ENCODE data around the gene FBXW7. TPM values are rescaled to one million over a fixed set of nuclear protein-coding genes. Genes with fewer than 3 reads are reported as not detected.
A peak's percentile ranks its signal among the peaks of the same experiment; 100 is the strongest.

The FBXW7 gene
- total and polyA plus RNA-seq, 8 donors = 10.1 to 30.1 (median 17.6) TPM

- intact Hi-C loops (cut with DNase I) = no loop called here
- FAIRE-seq (no peak), ATAC-seq (no peak), DNase-seq (no peak)
- peaks cover 0 to 5% (median 0%) of the 10 kb centered on the region in 3 donors for H3K4me1 ChIP-seq
- no peak overlapping the region for H3K4me3 ChIP-seq
- no peaks in the 10 kb centered on the region for H3K36me3 ChIP-seq
- no peaks in the 10 kb centered on the region for H3K27me3 ChIP-seq
- H3K27ac ChIP-seq = no peak overlapping the region
- WGBS, 2 donors = 55 to 57% methylated on average over 2 of the region's 2 CpGs
- no peaks in the 10 kb centered on the region for H3K9me3 ChIP-seq
- TF ChIP-seq, protein P1, sequence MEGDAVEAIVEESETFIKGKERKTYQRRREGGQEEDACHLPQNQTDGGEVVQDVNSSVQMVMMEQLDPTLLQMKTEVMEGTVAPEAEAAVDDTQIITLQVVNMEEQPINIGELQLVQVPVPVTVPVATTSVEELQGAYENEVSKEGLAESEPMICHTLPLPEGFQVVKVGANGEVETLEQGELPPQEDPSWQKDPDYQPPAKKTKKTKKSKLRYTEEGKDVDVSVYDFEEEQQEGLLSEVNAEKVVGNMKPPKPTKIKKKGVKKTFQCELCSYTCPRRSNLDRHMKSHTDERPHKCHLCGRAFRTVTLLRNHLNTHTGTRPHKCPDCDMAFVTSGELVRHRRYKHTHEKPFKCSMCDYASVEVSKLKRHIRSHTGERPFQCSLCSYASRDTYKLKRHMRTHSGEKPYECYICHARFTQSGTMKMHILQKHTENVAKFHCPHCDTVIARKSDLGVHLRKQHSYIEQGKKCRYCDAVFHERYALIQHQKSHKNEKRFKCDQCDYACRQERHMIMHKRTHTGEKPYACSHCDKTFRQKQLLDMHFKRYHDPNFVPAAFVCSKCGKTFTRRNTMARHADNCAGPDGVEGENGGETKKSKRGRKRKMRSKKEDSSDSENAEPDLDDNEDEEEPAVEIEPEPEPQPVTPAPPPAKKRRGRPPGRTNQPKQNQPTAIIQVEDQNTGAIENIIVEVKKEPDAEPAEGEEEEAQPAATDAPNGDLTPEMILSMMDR (IDR thresholded peaks at IDR 0.05) = no peak
These were observed 36.5 kb downstream of the FBXW7 start for GRCh38 chr4:152499344-152499743.

DNA sequence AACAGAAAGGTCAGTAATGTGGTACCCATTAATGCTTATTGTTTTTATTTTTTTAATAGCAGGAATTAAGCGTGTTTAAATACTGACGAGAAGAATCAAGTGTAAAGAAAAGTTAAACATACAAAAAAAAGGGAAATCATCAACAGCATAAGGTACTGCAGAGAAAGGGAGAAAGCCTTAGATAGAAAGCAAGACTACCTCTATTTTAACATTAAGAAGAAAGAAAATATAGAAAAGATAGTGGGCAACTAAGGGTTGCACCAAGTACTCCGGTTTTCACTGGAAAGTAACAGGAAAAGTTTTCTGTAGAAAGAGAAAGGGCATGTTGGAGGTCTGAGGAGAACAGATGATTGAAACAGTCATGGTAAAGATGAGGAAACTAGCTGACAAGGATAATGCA is 41.9 kb downstream of the FBXW7 start:
- WGBS, 2 donors = 92 to 95% methylated on average over 3 of the region's 3 CpGs
- no peaks in the 10 kb centered on the region for H3K9me3 ChIP-seq
- TF ChIP-seq, protein P1 (IDR thresholded peaks at IDR 0.05) = no peak
- no peak for FAIRE-seq
- DNase-seq = no peak
- no peak for ATAC-seq
- no peak overlapping the region for H3K4me3 ChIP-seq
- H3K27ac ChIP-seq = no peak overlapping the region
- no peaks in the 10 kb centered on the region for H3K36me3 ChIP-seq
- intact Hi-C loops (cut with DNase I) = no loop called here
- peaks cover 0 to 5% (median 0%) of the 10 kb centered on the region in 3 donors for H3K4me1 ChIP-seq
- no peaks in the 10 kb centered on the region for H3K27me3 ChIP-seq

GRCh38 chr4:152488246-152488645 is 47.6 kb downstream of the FBXW7 start:
- DNase-seq (no peak), ATAC-seq (no peak), FAIRE-seq (peak; percentile 81)
- no peak overlapping the region for H3K27ac ChIP-seq
- no peaks in the 10 kb centered on the region for H3K36me3 ChIP-seq
- H3K9me3 ChIP-seq = no peaks in the 10 kb centered on the region
- intact Hi-C loops (cut with DNase I) = no loop called here
- no peak overlapping the region for H3K4me3 ChIP-seq
- no peaks in the 10 kb centered on the region for H3K27me3 ChIP-seq
- TF ChIP-seq, protein P1 (IDR thresholded peaks at IDR 0.05) = no peak
- peaks cover 4 to 41% (median 36%) of the 10 kb centered on the region in 3 donors for H3K4me1 ChIP-seq
- 82 to 89% methylated on average over 4 of the region's 4 CpGs for WGBS, 2 donors

- no peaks in the 10 kb centered on the region for H3K36me3 ChIP-seq
- DNase-seq (no peak), FAIRE-seq (peak; percentile 49), ATAC-seq (peak; percentile 8 to 59 (median 55))
- TF ChIP-seq, protein P1 (IDR thresholded peaks at IDR 0.05) = no peak
- peak overlapping the region in 2 of 4 donors; percentile 44 to 47 for H3K27ac ChIP-seq
- H3K9me3 ChIP-seq = no peaks in the 10 kb centered on the region
- no peaks in the 10 kb centered on the region for H3K27me3 ChIP-seq
- intact Hi-C loops (cut with DNase I) = no loop called here
- 36 to 43% methylated on average over 7 of the region's 7 CpGs for WGBS, 2 donors
- H3K4me1 ChIP-seq = peaks cover 4 to 41% (median 36%) of the 10 kb centered on the region in 3 donors
- H3K4me3 ChIP-seq = no peak overlapping the region
These were observed 49.2 kb downstream of the FBXW7 start for GRCh38 chr4:152486429-152487389.

Data from pancreas (tissue), 10 donors.